ENCODE data around the gene MB.

Gene MB

DNA sequence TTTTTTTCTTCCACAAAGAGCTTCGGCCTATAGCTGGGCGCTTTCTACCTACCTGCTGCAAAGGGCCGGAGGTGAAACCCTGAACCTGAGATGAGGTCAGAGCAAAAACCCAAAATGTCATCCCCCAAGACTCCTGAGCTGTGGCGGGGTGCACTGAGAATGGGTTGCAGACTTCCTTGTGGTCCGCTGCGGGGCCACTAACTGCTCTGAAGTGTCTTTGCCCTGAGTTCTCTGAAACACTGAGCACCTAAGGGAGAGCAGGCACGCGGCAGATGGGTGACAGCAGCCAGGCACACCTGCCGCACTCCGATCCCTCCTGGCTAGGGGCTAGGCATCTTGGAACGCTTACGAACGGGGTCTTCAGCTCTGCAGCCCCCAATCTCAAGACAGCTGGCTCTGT, 47.2 kb downstream of the MB start:
- no peak for DNase-seq

DNA sequence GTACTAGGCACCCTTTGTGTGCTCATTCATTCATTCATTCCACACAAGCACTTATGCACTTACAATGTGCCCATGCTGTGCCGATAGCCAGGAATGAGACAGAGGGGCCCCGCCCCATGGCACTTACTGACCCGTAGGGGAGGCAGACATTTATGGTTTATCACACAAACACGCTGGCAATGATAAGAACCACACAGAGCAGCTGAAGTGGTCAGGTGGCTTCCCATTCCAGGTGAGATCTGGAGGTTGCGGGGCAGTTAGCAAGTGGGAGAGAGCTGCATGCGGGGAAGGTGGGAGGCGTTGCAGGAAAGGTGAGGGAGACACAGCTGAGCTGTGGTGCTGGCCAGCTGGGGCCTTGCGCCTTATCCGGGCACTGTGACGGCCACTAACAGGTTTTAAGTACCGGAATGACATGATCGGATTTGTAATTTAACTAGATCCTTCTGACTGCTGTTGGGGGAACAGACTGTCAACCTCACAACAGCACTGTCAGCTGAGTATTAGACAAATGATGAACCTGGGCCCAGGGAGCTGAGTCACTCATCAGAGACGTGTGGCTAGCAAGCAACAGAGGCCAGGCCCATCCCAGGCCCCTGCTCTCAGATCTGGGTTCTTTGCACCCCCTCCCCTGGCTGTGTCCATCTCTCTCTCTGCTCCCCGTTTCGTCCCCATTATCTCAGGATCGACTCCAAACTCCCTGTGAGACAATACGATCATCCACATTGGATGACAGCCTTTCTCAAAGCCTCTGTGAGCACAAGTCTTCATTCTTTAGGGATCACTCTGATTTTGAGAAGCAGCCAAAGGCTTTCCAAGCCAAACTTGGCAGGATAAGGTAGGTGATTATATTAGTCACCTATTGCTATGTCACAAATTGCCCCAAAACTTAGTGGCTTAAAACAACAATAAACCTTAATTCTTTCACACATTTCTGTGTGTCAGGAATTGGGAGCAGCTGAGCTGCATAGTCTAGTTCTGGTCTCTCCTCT, 48.1 kb downstream of the MB start:
- DNase-seq: no peak

DNA sequence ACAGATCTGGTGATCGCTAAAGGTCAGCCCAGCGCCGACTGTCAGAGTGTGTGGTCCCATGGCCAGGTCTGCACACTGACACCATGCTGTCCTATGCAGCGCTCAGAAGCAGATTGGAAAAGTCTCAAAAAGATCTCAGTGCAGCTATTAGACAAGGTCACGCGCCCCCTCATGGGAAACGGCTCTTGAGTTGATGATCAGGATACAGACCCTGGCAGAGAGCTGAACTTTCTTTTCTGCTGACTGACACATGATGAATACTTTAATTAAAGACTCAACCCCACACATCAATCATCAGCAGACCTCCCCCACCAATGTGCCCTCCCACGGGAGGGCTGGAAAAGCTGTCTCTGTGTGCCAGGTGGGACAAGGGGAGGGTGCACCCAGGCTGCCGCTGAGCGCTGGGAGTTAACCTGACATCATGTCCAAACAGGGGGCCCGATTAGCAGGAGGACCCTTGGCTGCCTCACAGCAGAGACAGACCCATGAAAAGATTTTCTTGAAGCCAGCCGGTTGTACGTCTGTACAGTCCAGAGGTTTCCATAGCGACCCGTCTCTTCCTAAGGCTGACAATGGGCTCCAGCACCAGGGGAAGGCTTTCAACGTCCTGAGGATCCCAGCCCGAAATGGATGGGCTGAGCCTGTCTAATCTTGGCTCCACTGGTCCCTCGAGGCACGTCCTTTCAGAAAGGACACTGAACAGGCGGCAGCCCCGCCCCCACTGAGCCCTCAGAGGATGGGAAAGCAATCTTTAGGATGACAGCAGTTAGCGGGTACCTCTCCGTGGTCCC, 49.6 kb downstream of the MB start:
- DNase-seq: no peak

DNA sequence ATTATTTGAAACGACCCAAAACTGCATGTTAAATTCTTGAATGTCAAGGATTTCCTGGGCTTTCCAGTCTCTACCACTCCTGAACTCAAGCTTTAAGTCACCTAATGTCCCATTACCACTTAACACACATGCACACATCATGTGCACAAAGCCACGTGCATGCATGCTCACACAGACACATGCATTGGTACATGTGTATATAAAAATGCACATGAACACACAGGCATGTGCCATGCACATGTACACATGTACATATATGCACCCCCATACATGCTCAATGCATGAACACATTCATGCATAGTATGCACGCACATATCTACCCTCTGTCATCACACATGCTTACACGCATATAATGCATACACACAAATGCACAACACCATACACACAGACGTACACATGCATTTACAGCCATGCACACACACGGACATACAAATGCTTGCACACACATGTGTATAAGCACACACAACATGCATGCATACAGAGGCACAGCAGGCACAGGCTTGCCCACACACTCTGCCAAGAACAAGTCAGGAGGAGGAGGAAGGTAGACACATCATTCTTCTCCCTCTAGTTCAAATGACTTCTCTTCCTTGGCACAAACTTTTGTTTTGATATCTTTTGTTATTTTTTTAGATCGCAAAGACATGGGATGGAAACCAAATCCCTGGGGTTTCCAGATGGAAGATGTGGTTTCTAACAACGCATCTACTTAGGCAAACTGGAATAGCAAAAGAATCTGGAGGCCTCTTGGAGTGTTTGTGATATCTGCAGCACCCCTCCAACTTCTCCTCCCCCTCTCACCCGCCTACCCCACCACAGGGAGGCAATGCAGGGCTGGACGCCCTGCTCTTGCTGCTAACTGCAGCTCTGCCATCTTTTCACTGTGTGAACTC, 51.9 kb downstream of the MB start:
- DNase-seq: no peak

DNA sequence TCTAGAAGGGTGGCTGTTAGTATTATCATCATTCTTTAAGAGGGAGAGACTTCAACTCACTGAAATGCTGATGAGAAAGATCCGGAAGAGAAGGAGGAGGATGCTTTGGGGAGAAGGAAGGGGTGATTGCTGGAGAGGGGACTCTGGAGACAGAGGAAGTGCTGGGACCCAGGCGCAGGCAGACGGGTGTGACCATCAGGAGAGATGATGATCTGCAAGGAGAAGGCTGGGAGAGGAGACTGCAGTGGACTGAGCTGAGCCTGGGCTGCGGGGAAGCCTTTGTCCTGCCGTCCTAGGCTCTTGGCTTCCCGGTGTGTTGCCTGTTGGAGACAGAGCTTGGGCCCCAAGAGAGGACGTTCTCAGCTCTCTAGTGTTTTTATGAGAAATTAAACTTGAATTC, 53.9 kb downstream of the MB start:
- DNase-seq: no peak

DNA sequence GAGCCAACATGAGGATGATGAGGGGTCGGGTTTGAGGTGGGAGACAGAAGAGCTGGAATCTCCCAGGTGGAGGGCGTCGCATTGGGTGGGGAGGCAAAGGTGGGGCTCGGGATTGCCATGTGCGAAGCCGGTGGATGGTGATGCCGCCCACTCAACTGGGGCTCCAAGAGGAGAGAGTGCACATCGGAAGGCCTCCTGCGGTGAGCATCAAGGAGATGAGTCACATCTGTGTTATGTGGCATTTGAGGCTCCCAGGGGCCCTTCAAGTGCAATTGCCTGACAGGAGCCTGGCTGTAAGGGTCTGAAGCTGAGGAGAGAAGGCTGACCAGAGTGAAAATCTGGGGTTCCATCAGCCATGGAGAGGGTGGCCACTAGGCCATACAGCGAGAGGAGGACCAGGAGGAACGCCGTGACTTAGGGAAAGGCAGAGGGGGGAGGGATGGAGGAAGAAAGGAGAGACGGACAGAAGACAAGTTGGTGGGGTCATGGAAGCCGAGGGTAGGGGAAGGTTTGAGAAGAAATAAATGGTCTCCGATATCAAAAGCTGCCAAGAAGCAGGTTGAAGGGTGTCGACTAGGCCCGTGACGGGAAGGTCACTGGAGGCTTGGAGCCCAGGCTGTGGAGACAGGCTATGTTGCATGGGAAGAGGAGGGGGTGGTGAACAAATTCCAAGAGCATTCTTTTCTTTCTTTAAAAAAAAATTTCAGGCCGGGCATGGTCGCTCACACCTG, 55.2 kb downstream of the MB start:
- no peak for DNase-seq

DNA sequence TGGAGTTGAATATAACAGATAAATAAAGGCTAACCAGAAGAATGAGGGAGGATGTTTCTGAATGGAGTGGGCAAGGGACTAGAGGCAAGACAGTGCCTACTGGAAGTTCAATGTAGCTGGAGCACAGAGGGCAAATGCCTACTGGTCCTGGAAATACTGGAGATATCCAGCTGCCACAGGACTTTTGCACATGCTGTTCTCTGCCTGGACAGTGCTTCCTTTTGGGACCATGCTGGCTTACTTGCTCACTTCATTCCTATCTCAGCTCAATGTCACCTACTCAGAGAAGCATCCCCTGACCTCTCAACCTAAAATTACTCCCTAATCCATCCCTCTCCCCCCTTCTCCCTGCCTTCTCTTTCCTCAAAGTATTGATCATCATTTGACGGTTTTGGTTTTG, 56.3 kb downstream of the MB start:
- DNase-seq: no peak

DNA sequence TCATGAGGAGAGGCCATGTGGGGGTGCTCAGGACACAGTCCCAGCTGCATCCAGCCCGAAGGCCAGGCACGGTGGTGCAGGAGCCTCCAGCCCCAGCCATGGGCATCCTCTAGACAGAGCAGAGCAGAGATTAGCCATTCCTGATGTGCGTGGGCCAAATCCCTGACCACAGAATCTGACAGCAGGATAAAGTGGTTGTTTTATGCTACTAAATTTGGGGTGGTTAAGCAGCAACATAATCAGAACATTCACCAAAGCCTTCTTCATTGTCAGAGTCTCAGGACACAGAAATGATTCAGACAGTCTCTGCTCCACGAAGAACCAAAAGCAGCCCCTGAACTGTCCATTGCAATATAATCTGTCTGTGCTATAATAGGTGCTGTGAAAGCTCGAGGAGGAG, 56.8 kb downstream of the MB start:
- no peak for DNase-seq

DNA sequence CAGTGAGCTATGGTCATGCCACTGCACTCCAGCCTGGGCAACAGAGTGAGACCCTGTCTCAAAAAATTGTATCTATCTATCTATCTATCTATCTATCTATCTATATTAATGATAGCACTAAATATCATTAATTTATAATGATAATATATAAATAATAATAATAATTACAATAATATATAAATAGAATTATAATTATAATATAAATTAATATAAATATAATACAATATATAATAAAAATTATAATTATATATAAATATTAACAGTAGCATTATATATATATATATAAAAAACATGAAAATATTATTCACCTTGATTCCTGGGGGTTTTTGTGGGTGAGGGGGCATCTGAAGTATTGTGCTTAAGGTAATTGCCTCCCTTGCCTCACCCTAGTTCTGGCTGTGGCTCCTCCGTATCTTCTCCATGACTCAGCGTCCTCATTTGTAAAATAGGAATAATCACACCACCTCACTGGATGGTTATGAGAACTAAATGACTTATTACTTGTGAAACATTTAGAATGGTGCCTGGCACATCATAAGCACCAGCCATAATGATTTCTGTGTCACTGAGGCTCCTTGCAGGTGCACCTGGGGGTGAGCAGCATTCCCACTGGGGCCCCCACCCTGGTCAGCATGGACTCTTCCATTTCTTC, 57.6 kb downstream of the MB start:
- DNase-seq: no peak

DNA sequence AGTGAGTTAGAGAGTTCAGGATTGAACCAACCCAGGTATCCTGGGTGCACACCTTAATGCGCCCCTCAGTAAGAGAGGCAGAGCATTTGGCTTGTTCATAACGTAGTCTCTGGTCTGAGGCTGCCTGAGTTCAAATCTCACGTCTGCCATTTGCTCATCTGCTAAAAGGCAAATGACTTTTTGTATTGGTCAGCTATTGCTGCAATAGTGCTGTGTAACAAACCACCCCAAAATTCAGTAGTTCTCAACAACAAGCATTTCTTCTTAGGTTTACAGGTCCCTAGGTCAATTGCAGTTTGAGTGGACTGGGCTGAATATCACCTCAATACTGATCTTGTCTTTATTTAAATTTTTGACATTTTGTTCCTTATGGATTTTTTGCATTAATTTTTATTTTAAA, 58.4 kb downstream of the MB start:
- no peak for DNase-seq

DNA sequence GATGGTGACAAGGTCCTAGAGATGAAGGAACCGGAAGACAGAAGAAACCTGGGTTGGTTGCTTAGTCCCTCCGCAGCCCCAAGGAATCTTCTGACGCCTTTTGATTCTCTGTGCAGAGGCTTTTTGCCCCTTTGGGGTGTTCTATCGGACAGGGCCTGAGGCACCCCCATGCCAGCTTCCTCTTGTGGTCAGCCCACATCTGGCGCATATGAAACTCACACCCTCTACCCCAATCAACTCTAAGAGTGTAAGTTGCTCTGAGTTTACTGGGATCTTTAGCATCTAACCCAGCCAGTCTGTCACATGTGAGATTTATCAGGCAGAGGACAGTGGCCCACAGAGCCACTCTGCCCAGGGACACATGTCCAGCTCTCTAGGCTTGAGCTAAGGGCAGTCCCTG, 59.1 kb downstream of the MB start:
- DNase-seq: no peak

Data from DMS 273 treated with DMSO at 0.1 percent for 48 hours (cell line).